HCT116 (cell line): Measurements from ENCODE around the gene ZDHHC14.

Source experiments
- POLR2A ChIP-seq: IDR thresholded peaks from 2 replicates; pipeline ENCODE4 v1.7.0; 2011; ENCODE audit warnings: borderline replicate concordance; ENCODE audit not compliant: insufficient read depth, insufficient read length; ENCODE audit errors: extremely low read depth
- POLR2AphosphoS5 ChIP-seq: IDR thresholded peaks from 2 replicates; pipeline ENCODE4 v1.6.1; 2011; ENCODE audit warnings: mild to moderate bottlenecking, low read depth, low read length, moderate library complexity
- SRF ChIP-seq: IDR thresholded peaks from 2 replicates; pipeline ENCODE4 v1.6.1; 2012; ENCODE audit warnings: low read depth
- TF ChIP-seq, protein P1 (sequence below), 3 experiments: fragments of 200-600 bp in 1 of 3; sonication (generic) in 1 of 3; IDR thresholded peaks in 2 of 3; conservative IDR thresholded peaks in 1 of 3; 2 replicates each; pipeline ENCODE4 v1.5.1; 2012 to 2017; ENCODE audit warnings: low read depth in 2 of 3, low read length in 2 of 3, antibody characterized with exemption in 1 of 3, borderline replicate concordance in 1 of 3, control low read depth in 1 of 3, mild to moderate bottlenecking in 1 of 3, mixed read lengths in 1 of 3, mixed run types in 1 of 3, moderate library complexity in 1 of 3; ENCODE audit not compliant: insufficient read depth in 1 of 3

DNA sequence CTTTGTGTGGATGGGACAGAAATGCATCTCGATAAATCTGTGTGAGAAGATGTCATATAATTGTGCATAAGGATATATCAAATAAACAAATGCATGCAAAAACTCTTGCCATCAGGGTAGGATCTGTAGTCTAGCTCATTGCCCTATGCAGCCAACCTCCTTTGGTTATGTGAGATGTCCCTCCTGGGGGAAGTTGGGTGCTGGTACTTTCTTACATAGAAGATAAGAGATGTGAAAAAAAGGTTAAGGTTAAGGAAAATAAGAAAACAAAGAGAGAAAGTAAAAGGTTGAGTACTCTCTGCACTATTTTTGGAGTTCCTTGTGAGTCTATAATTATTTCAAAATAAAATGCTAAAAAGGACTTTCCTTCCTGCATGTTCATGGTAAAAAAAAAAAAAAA lies 30.4 kb downstream of the ZDHHC14 start:
- TF ChIP-seq, protein P1, sequence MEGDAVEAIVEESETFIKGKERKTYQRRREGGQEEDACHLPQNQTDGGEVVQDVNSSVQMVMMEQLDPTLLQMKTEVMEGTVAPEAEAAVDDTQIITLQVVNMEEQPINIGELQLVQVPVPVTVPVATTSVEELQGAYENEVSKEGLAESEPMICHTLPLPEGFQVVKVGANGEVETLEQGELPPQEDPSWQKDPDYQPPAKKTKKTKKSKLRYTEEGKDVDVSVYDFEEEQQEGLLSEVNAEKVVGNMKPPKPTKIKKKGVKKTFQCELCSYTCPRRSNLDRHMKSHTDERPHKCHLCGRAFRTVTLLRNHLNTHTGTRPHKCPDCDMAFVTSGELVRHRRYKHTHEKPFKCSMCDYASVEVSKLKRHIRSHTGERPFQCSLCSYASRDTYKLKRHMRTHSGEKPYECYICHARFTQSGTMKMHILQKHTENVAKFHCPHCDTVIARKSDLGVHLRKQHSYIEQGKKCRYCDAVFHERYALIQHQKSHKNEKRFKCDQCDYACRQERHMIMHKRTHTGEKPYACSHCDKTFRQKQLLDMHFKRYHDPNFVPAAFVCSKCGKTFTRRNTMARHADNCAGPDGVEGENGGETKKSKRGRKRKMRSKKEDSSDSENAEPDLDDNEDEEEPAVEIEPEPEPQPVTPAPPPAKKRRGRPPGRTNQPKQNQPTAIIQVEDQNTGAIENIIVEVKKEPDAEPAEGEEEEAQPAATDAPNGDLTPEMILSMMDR (IDR thresholded peaks at IDR 0.05 in 2 of 3, conservative IDR thresholded peaks at IDR 0.05 in 1 of 3; ENCODE audit: borderline replicate concordance in 1 of 3, insufficient read depth in 1 of 3, low read depth in 2 of 3, low read length in 2 of 3): no peak
- TF ChIP-seq POLR2A (no peak), SRF (no peak), POLR2AphosphoS5 (no peak)
